Iris pigment epithelial cell (primary cell): Measurements from ENCODE around the gene PLEKHA6.

Source experiments
- DNase-seq: peaks from one replicate; pipeline ENCODE4 v3.0.0-alpha.2; 2011; ENCODE audit warnings: low read depth

PLEKHA6 gene

GRCh38 chr1:204186597-204186996 is 173.1 kb downstream of the PLEKHA6 start:
- DNase-seq, result no peak

GRCh38 chr1:204181116-204181515 is 178.6 kb downstream of the PLEKHA6 start:
- DNase-seq, result no peak

GRCh38 chr1:204180133-204180532 is 179.6 kb downstream of the PLEKHA6 start:
- DNase-seq, result no peak

GRCh38 chr1:204178487-204179281 is 181.0 kb downstream of the PLEKHA6 start:
- no peak for DNase-seq

- no peak for DNase-seq
Measured at GRCh38 chr1:204177133-204177532, 182.6 kb downstream of the PLEKHA6 start.

- no peak for DNase-seq
Measured at GRCh38 chr1:204176049-204176448, 183.7 kb downstream of the PLEKHA6 start.

GRCh38 chr1:204174958-204175357 is 184.8 kb downstream of the PLEKHA6 start:
- DNase-seq, result no peak

GRCh38 chr1:204172404-204173029 is 187.2 kb downstream of the PLEKHA6 start:
- DNase-seq, result no peak

GRCh38 chr1:204171751-204172178 is 188.0 kb downstream of the PLEKHA6 start:
- peak; percentile 78 for DNase-seq

- no peak for DNase-seq
Measured at GRCh38 chr1:204170494-204171155, 189.1 kb downstream of the PLEKHA6 start.

- no peak for DNase-seq
Measured at GRCh38 chr1:204169858-204170257, 189.9 kb downstream of the PLEKHA6 start.
